Osteoblast (primary cell): ENCODE measurements around the gene ERBIN. TPM values are rescaled to one million over a fixed set of nuclear protein-coding genes. Genes with fewer than 3 reads are reported as not detected.

Experiments
- DNase-seq: peaks from one replicate; pipeline ENCODE4 v3.0.0; 2011; ENCODE audit warnings: low spot score, mixed read lengths; ENCODE audit not compliant: insufficient read length; ENCODE audit errors: missing footprints
- H2AFZ ChIP-seq: 2 replicates; pipeline ENCODE4 v1.6.0; 2011; ENCODE audit warnings: mild to moderate bottlenecking, low read length
- H3K27ac ChIP-seq: 2 replicates; pipeline ENCODE4 v1.5.1; 2011; ENCODE audit warnings: mild to moderate bottlenecking, low read depth, low read length, moderate library complexity
- H3K27me3 ChIP-seq: 2 replicates; pipeline ENCODE4 v1.6.0; 2012; ENCODE audit warnings: mild to moderate bottlenecking, control low read depth, inconsistent platforms, low read length, moderate library complexity; ENCODE audit not compliant: insufficient read depth
- H3K36me3 ChIP-seq: 2 replicates; pipeline ENCODE4 v1.5.1; 2011; ENCODE audit warnings: mild to moderate bottlenecking, low read length, control low read depth, moderate library complexity; ENCODE audit not compliant: insufficient read depth
- H3K4me1 ChIP-seq: 2 replicates; pipeline ENCODE4 v1.5.1; 2011; ENCODE audit warnings: mild to moderate bottlenecking, low read length, control low read depth, moderate library complexity; ENCODE audit not compliant: insufficient read depth
- H3K4me2 ChIP-seq: 2 replicates; pipeline ENCODE4 v1.6.0; 2011; ENCODE audit warnings: mild to moderate bottlenecking, low read length; ENCODE audit not compliant: insufficient read depth
- H3K4me3 ChIP-seq: fragments of 200-600 bp; sonication (generic); 3 replicates; pipeline ENCODE4 v1.5.1; 2012; ENCODE audit warnings: mild to moderate bottlenecking, low read length, inconsistent platforms; ENCODE audit not compliant: insufficient read depth
- H3K79me2 ChIP-seq: 2 replicates; pipeline ENCODE4 v1.6.0; 2012; ENCODE audit warnings: mild to moderate bottlenecking, low read length, control low read depth, inconsistent platforms; ENCODE audit not compliant: insufficient read depth
- H3K9me3 ChIP-seq: 2 replicates; pipeline ENCODE4 v1.5.1; 2011; ENCODE audit warnings: low read depth, low read length, control low read depth
- H4K20me1 ChIP-seq: 2 replicates; pipeline ENCODE4 v1.6.0; 2012; ENCODE audit warnings: mild to moderate bottlenecking, low read length, control low read depth; ENCODE audit not compliant: insufficient read depth
- total RNA-seq: library from RNA; depleted of rRNA; stranded (reverse); fragments of >200 nt; gene quantifications from 2 replicates; pipeline ENCODE4 v1.2.3, GENCODE V29; 2012
- TF ChIP-seq, protein P1 (sequence below): IDR thresholded peaks from 2 replicates; pipeline ENCODE4 v1.5.1; 2011; ENCODE audit warnings: mild to moderate bottlenecking, low read depth, low read length, moderate library complexity; ENCODE audit errors: extremely low read depth

ERBIN gene
- total RNA-seq, 1 donor, result 199 TPM

DNA sequence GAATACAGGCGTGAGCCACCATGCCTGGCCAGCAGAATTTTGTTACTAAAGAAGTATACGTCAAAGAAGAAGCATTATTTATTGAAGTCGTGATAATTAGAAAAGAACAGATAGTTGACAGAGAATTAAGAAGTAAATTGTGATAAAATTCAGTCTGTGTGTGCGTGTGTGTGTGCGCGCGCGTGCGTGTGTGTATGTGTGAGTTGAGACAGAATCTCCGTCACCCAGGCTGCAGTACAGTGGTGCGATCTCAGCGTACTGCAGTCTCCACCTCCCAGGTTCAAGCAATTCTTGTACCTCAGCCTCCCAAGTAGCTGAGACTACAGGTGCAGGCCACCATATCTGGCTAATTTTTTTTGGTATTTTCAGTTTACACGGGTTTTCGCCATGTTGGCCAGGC, 77.8 kb downstream of the ERBIN start:
- Histone ChIP-seq H2AFZ (no peak overlapping the region), H3K9me3 (no peaks in the 10 kb centered on the region), H4K20me1 (peaks cover 33% of the 10 kb centered on the region), H3K4me3 (no peak overlapping the region), H3K4me1 (no peaks in the 10 kb centered on the region), H3K36me3 (peaks cover 15% of the 10 kb centered on the region), H3K27ac (no peak overlapping the region), H3K79me2 (peaks cover 84% of the 10 kb centered on the region), H3K4me2 (no peak overlapping the region), H3K27me3 (no peaks in the 10 kb centered on the region)
- DNase-seq, result no peak
- TF ChIP-seq, protein P1, sequence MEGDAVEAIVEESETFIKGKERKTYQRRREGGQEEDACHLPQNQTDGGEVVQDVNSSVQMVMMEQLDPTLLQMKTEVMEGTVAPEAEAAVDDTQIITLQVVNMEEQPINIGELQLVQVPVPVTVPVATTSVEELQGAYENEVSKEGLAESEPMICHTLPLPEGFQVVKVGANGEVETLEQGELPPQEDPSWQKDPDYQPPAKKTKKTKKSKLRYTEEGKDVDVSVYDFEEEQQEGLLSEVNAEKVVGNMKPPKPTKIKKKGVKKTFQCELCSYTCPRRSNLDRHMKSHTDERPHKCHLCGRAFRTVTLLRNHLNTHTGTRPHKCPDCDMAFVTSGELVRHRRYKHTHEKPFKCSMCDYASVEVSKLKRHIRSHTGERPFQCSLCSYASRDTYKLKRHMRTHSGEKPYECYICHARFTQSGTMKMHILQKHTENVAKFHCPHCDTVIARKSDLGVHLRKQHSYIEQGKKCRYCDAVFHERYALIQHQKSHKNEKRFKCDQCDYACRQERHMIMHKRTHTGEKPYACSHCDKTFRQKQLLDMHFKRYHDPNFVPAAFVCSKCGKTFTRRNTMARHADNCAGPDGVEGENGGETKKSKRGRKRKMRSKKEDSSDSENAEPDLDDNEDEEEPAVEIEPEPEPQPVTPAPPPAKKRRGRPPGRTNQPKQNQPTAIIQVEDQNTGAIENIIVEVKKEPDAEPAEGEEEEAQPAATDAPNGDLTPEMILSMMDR, result no peak

DNA sequence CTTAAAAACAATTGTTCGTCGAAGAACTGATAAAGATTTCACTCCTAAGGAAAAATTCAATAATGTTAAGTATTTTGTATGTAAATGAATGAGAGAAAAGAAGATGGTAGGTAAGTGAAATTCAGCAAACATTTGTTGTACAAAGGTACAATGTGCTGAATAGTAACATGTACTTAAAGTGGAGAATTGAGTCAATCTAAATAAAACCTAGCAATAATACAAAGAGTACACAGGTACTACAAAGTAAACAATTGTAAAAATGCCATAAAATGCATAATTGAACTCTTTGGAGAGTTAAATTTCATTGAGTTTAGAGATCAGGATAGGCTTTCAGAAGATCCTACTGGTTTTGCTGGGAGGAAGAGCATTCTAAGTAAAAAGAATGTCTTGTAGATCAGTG, 82.9 kb downstream of the ERBIN start:
- Histone ChIP-seq H3K4me2 (no peak overlapping the region), H3K27me3 (no peaks in the 10 kb centered on the region), H2AFZ (no peak overlapping the region), H3K27ac (no peak overlapping the region), H3K4me1 (peaks cover 16% of the 10 kb centered on the region), H3K79me2 (peaks cover 82% of the 10 kb centered on the region), H4K20me1 (peaks cover 38% of the 10 kb centered on the region), H3K4me3 (no peak overlapping the region), H3K9me3 (no peaks in the 10 kb centered on the region), H3K36me3 (peaks cover 22% of the 10 kb centered on the region)
- DNase-seq, result no peak
- TF ChIP-seq, protein P1, result no peak

DNA sequence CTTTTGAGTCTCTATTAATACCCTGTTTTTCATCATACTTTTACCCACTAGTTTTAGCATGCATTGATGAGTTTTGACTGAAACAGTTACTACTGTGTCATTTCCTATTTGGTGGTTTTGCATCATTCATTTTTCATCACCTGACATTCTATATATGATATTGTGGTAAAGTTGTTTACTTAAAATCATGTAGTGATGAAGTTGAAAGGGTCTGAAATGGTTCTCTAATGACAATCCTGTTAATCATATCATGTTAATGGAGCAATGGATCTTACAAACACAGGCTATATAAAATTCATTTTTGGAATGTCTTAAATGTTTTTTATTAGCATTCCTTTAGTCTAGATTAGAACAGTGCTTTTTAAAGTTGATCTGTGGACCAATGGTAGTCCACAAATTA, 84.1 kb downstream of the ERBIN start:
- DNase-seq, result no peak
- H2AFZ ChIP-seq, result no peak overlapping the region
- H3K36me3 ChIP-seq, result peaks cover 34% of the 10 kb centered on the region

DNA sequence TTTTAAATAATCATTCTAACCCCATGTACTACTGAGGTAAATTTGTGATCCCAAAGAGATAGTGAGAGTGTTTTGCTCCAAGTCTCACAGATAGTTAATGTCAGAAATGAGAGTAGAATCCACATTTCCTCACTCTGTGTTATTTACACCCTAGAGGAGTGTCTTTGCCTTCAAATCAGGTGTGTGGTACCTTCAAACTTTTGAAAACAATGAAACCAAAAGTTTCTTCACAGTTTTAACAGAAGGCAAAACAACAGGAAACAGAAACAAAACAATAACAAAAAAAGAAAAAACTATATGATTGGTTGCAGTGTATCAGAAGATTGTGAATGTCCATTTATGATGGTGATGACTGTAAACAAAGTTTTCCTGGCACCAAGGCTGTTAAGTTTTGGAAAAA, 85.9 kb downstream of the ERBIN start:
- TF ChIP-seq, protein P1, result no peak
- Histone ChIP-seq H3K27ac (no peak overlapping the region), H3K79me2 (peaks cover 92% of the 10 kb centered on the region), H3K36me3 (peaks cover 45% of the 10 kb centered on the region), H3K27me3 (no peaks in the 10 kb centered on the region), H3K4me2 (no peak overlapping the region), H3K4me1 (peaks cover 16% of the 10 kb centered on the region), H2AFZ (no peak overlapping the region), H4K20me1 (peaks cover 38% of the 10 kb centered on the region), H3K9me3 (no peaks in the 10 kb centered on the region), H3K4me3 (no peak overlapping the region)
- DNase-seq, result no peak

More for the DNA sequence above, 84.1 kb downstream of the ERBIN start:
- no peak overlapping the region for H3K4me2 ChIP-seq
- no peak overlapping the region for H3K4me3 ChIP-seq
- H3K27me3 ChIP-seq, result no peaks in the 10 kb centered on the region
- no peak overlapping the region for H3K27ac ChIP-seq
- TF ChIP-seq, protein P1, result no peak
- H3K9me3 ChIP-seq, result no peaks in the 10 kb centered on the region
- peaks cover 16% of the 10 kb centered on the region for H3K4me1 ChIP-seq
- H4K20me1 ChIP-seq, result peaks cover 33% of the 10 kb centered on the region
- peaks cover 79% of the 10 kb centered on the region for H3K79me2 ChIP-seq
